B cell (primary cell): Measurements from ENCODE around the gene CANX.

Experiments
- CTCF ChIP-seq: fragments of 200-600 bp; IDR thresholded peaks from one replicate; pipeline ENCODE4 v1.8.0; 2022; ENCODE audit warnings: antibody characterized with exemption, mild to moderate bottlenecking
- EZH2 ChIP-seq: IDR thresholded peaks from 2 replicates; pipeline ENCODE4 v1.6.1; 2012; ENCODE audit warnings: borderline replicate concordance, low read depth, mild to moderate bottlenecking, moderate library complexity, low read length; ENCODE audit not compliant: insufficient read depth, poor library complexity, severe bottlenecking

GRCh38 chr5:179766021-179766725 is 67.4 kb downstream of the CANX start:
- TF ChIP-seq CTCF, result no peak
- TF ChIP-seq EZH2, result no peak
